CD14-positive monocyte (primary cell): ENCODE results near the gene GPATCH2. TPM values are rescaled to one million over a fixed set of nuclear protein-coding genes. Genes with fewer than 3 reads are reported as not detected.

ENCODE experiments used
- DNase-seq, 3 donors: peaks; one replicate each; pipeline ENCODE4 v3.0.0-alpha.2; 2011 to 2022
- H2AFZ ChIP-seq: 2 replicates; pipeline ENCODE4 v1.6.0; 2012; ENCODE audit warnings: mild to moderate bottlenecking, low read depth, low read length, inconsistent platforms; ENCODE audit not compliant: insufficient read depth, poor library complexity, severe bottlenecking
- H3K27ac ChIP-seq, 2 donors: 1 replicate in 1 of 2; 2 replicates in 1 of 2; pipeline ENCODE4 v1.5.1; 2012 to 2013; ENCODE audit warnings: low read length in 2 of 2, control low read depth in 1 of 2, inconsistent platforms in 1 of 2, low read depth in 1 of 2, mild to moderate bottlenecking in 1 of 2
- H3K27me3 ChIP-seq, 2 donors: one replicate each; pipeline versions ENCODE4 v1.6.0 to v1.6.1; 2011 to 2013; ENCODE audit warnings: low read length in 2 of 2; ENCODE audit not compliant: control insufficient read depth in 2 of 2, insufficient read depth in 2 of 2
- H3K36me3 ChIP-seq, 2 donors: replicated peaks in 1 of 2; 1 replicate in 1 of 2; 2 replicates in 1 of 2; pipeline versions ENCODE4 v1.5.1 to v1.6.1; 2012 to 2013; ENCODE audit warnings: low read length in 2 of 2, control low read depth in 1 of 2, inconsistent platforms in 1 of 2, mild to moderate bottlenecking in 1 of 2; ENCODE audit not compliant: insufficient read depth in 2 of 2, control insufficient read depth in 1 of 2
- H3K4me1 ChIP-seq, 2 donors: 1 replicate in 1 of 2; 2 replicates in 1 of 2; pipeline versions ENCODE4 v1.5.1 to v1.6.1; 2012 to 2013; ENCODE audit warnings: low read length in 2 of 2, control low read depth in 1 of 2, inconsistent platforms in 1 of 2, mild to moderate bottlenecking in 1 of 2, moderate library complexity in 1 of 2; ENCODE audit not compliant: insufficient read depth in 2 of 2, control insufficient read depth in 1 of 2
- H3K4me2 ChIP-seq: replicated peaks from 2 replicates; pipeline ENCODE3; 2012; ENCODE audit warnings: low read length, moderate library complexity, mild to moderate bottlenecking; ENCODE audit not compliant: poor library complexity, severe bottlenecking; ENCODE audit errors: extremely low read depth
- H3K4me3 ChIP-seq, 3 experiments: fragments of 200-600 bp in 1 of 3; sonication (generic) in 1 of 3; replicated peaks in 1 of 3; 1 replicate in 2 of 3; 2 replicates in 1 of 3; pipeline ENCODE4 v1.5.1; 2011 to 2013; ENCODE audit warnings: low read length in 3 of 3, mild to moderate bottlenecking in 3 of 3, control low read depth in 2 of 3, low read depth in 2 of 3, inconsistent platforms in 1 of 3, moderate library complexity in 1 of 3
- H3K79me2 ChIP-seq: 2 replicates; pipeline ENCODE4 v1.6.0; 2012; ENCODE audit warnings: mild to moderate bottlenecking, control low read depth, inconsistent platforms, low read length, moderate library complexity; ENCODE audit not compliant: insufficient read depth
- H3K9ac ChIP-seq: 2 replicates; pipeline ENCODE4 v1.6.0; 2017; ENCODE audit warnings: low read length, mild to moderate bottlenecking; ENCODE audit not compliant: insufficient read depth, poor library complexity, severe bottlenecking
- H3K9me3 ChIP-seq, 2 donors: replicated peaks in 1 of 2; 1 replicate in 1 of 2; 2 replicates in 1 of 2; pipeline versions ENCODE4 v1.5.1 to v1.6.1; 2012 to 2013; ENCODE audit warnings: low read length in 2 of 2, control low read depth in 1 of 2; ENCODE audit not compliant: control insufficient read depth in 1 of 2, insufficient read depth in 1 of 2
- H4K20me1 ChIP-seq: 2 replicates; pipeline ENCODE4 v1.6.0; 2012; ENCODE audit warnings: mild to moderate bottlenecking, low read length, control low read depth, moderate library complexity; ENCODE audit not compliant: insufficient read depth
- H3K27ac Mint-ChIP-seq, 7 donors: one replicate each; pipeline ENCODE4 v1.8.0; 2020; ENCODE audit warnings: mild to moderate bottlenecking in 7 of 7, mixed read lengths in 7 of 7, moderate library complexity in 6 of 7, inconsistent platforms in 2 of 7
- H3K27me3 Mint-ChIP-seq, 3 donors: one replicate each; pipeline ENCODE4 v1.8.0; 2021 to 2022; ENCODE audit warnings: low read depth in 3 of 3, mild to moderate bottlenecking in 3 of 3, mixed read lengths in 3 of 3, moderate library complexity in 3 of 3, inconsistent platforms in 1 of 3
- H3K36me3 Mint-ChIP-seq, 2 donors: one replicate each; pipeline ENCODE4 v1.8.0; 2020; ENCODE audit warnings: mixed read lengths in 2 of 2, inconsistent platforms in 1 of 2, mild to moderate bottlenecking in 1 of 2
- H3K4me1 Mint-ChIP-seq: one replicate; pipeline ENCODE4 v1.8.0; 2020; ENCODE audit warnings: mild to moderate bottlenecking, mixed read lengths
- H3K4me3 Mint-ChIP-seq, 2 donors: one replicate each; pipeline ENCODE4 v1.8.0; 2020; ENCODE audit warnings: mild to moderate bottlenecking in 2 of 2, mixed read lengths in 2 of 2, moderate library complexity in 1 of 2
- H3K9me3 Mint-ChIP-seq, 7 donors: one replicate each; pipeline ENCODE4 v1.8.0; 2020 to 2022; ENCODE audit warnings: mixed read lengths in 7 of 7, mild to moderate bottlenecking in 6 of 7, moderate library complexity in 6 of 7, inconsistent platforms in 2 of 7
- WGBS: methylation state at CpG from one replicate; pipeline ENCODE4 v1.1.5; 2013; ENCODE audit warnings: missing lambda C conversion rate; ENCODE audit not compliant: insufficient coverage; 5-methylcytosine and 5-hydroxymethylcytosine counted together
- intact Hi-C, 2 donors: fragments of 100-400 bp; cut with micrococcal nuclease; formaldehyde crosslinking; loops; one replicate each; pipeline versions ENCODE4 v1.15.0 to v1.15.1; 2023
- polyA plus RNA-seq, 3 donors: library from polyadenylated mRNA; depleted of rRNA in 1 of 3; unstranded in 2 of 3; stranded (reverse) in 1 of 3; fragments of 300-500 nt in 2 of 3; fragments of >200 nt in 1 of 3; fragmentation: Illumina TruSeq in 2 of 3; gene quantifications; 1 replicate in 2 of 3; 2 replicates in 1 of 3; pipeline ENCODE4 v1.2.3, GENCODE V29; 2012 to 2021
- TF ChIP-seq, protein P1 (sequence below): fragments of 200-600 bp; IDR thresholded peaks from one replicate; pipeline ENCODE4 v1.8.0; 2022; ENCODE audit warnings: antibody characterized with exemption, mild to moderate bottlenecking

GPATCH2 gene
- polyA plus RNA-seq, 3 donors, result 1.8 to 3.4 (median 1.9) TPM

- H3K27ac ChIP-seq, result no peak overlapping the region
- H3K27ac Mint-ChIP-seq, result no peak overlapping the region
- TF ChIP-seq, protein P1, sequence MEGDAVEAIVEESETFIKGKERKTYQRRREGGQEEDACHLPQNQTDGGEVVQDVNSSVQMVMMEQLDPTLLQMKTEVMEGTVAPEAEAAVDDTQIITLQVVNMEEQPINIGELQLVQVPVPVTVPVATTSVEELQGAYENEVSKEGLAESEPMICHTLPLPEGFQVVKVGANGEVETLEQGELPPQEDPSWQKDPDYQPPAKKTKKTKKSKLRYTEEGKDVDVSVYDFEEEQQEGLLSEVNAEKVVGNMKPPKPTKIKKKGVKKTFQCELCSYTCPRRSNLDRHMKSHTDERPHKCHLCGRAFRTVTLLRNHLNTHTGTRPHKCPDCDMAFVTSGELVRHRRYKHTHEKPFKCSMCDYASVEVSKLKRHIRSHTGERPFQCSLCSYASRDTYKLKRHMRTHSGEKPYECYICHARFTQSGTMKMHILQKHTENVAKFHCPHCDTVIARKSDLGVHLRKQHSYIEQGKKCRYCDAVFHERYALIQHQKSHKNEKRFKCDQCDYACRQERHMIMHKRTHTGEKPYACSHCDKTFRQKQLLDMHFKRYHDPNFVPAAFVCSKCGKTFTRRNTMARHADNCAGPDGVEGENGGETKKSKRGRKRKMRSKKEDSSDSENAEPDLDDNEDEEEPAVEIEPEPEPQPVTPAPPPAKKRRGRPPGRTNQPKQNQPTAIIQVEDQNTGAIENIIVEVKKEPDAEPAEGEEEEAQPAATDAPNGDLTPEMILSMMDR, result no peak
- H3K9me3 ChIP-seq, result peaks cover 3 to 6% of the 10 kb centered on the region in 2 donors
- no peaks in the 10 kb centered on the region for H3K4me1 ChIP-seq
- no peaks in the 10 kb centered on the region for H3K79me2 ChIP-seq
- no peak for DNase-seq
- no peak overlapping the region for H3K9ac ChIP-seq
- H3K9me3 Mint-ChIP-seq, result peaks cover 7 to 19% (median 10%) of the 10 kb centered on the region in 7 donors
- H3K27me3 Mint-ChIP-seq, result no peaks in the 10 kb centered on the region
- H3K36me3 ChIP-seq, result no peaks in the 10 kb centered on the region
- no peaks in the 10 kb centered on the region for H3K4me1 Mint-ChIP-seq
- H3K27me3 ChIP-seq, result no peaks in the 10 kb centered on the region
- no peak overlapping the region for H3K4me3 ChIP-seq
- no peak overlapping the region for H2AFZ ChIP-seq
- H3K36me3 Mint-ChIP-seq, result peaks cover 0 to 2% of the 10 kb centered on the region in 2 donors
- no peaks in the 10 kb centered on the region for H4K20me1 ChIP-seq
- intact Hi-C loops, result no loop called here
- no peak overlapping the region for H3K4me2 ChIP-seq
- no peak overlapping the region for H3K4me3 Mint-ChIP-seq
These were observed 88.1 kb downstream of the GPATCH2 start for GRCh38 chr1:217542837-217543236.

DNA sequence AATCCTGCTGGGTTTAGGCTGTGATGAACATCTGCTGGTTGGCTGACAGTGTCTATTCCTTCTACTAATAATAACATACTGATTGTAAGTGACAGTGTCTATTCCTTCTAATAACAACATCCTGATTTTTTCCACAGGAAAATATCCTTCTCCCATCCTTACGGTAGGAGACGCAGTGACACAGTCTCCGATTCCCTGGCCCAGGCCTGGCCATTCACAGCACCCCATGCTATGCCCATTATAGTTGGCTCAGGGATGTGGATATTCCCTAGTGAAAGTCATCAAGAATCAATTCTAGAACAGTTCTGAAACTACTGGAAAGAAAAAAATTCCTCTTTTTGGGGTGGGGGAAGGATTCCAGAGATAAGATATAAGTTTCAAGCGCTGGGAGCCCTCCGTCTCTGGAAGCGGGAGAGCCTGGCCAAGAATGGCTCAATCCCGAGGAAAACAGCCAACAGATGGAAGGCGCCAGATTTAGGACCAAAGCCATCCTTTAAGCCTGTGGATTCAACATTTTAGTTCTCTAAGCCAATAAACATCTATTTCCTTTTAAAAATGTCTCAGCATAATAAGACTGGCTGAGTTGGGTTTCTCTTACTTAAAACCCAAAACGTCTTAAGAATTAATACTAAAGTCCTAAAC lies 88.6 kb downstream of the GPATCH2 start:
- Mint-ChIP-seq H3K27me3 (no peaks in the 10 kb centered on the region), H3K4me3 (no peak overlapping the region), H3K27ac (no peak overlapping the region), H3K36me3 (no peaks in the 10 kb centered on the region), H3K9me3 (peaks cover 2 to 14% (median 6%) of the 10 kb centered on the region in 7 donors), H3K4me1 (no peaks in the 10 kb centered on the region)
- H3K4me2 ChIP-seq, result no peak overlapping the region
- no peak overlapping the region for H3K4me3 ChIP-seq
- peaks cover 0 to under 1% of the 10 kb centered on the region in 2 donors for H3K9me3 ChIP-seq
- no peaks in the 10 kb centered on the region for H3K36me3 ChIP-seq
- intact Hi-C loops, result no loop called here
- H3K79me2 ChIP-seq, result no peaks in the 10 kb centered on the region
- H2AFZ ChIP-seq, result no peak overlapping the region
- no peak overlapping the region for H3K27ac ChIP-seq
- H3K27me3 ChIP-seq, result no peaks in the 10 kb centered on the region
- H3K4me1 ChIP-seq, result no peaks in the 10 kb centered on the region
- no peak for DNase-seq
- TF ChIP-seq, protein P1, result no peak
- H3K9ac ChIP-seq, result no peak overlapping the region
- 94% methylated on average over 3 of the region's 9 CpGs for WGBS
- H4K20me1 ChIP-seq, result no peaks in the 10 kb centered on the region
